ENCODE data around the gene TSEN2.
"Not testable (repeated sequence)": the region's sequence is repeated elsewhere in the genome, so short reads cannot be mapped to it uniquely, and the experiment has no call there.

Gene TSEN2

GRCh38 chr3:12447075-12447474, 37.2 kb upstream of the TSEN2 start:
- TF ChIP-seq CTCF (IDR thresholded peaks at IDR 0.05; ENCODE audit: insufficient read depth, missing control alignments): no peak
- DNase-seq (ENCODE audit: insufficient read length, low spot score) (no peak), FAIRE-seq (no peak)

- FAIRE-seq; DNase-seq (ENCODE audit: insufficient read length, low spot score): not testable (repeated sequence)
These were observed 35.7 kb upstream of the TSEN2 start for GRCh38 chr3:12448404-12449202.

GRCh38 chr3:12449889-12450682, 34.2 kb upstream of the TSEN2 start:
- DNase-seq (ENCODE audit: insufficient read length, low spot score): no peak
- no peak for FAIRE-seq
- no peak for TF ChIP-seq CTCF (IDR thresholded peaks at IDR 0.05; ENCODE audit: insufficient read depth, missing control alignments)

GRCh38 chr3:12451481-12451880, 32.8 kb upstream of the TSEN2 start:
- DNase-seq (ENCODE audit: insufficient read length, low spot score) (no peak), FAIRE-seq (no peak)

GRCh38 chr3:12451960-12452359, 32.3 kb upstream of the TSEN2 start:
- TF ChIP-seq CTCF (IDR thresholded peaks at IDR 0.05; ENCODE audit: insufficient read depth, missing control alignments): no peak
- FAIRE-seq: no peak
- no peak for DNase-seq (ENCODE audit: insufficient read length, low spot score)

More at GRCh38 chr3:12451481-12451880, 32.8 kb upstream of the TSEN2 start:
- TF ChIP-seq CTCF (IDR thresholded peaks at IDR 0.05; ENCODE audit: insufficient read depth, missing control alignments): no peak

GRCh38 chr3:12452361-12453330, 31.6 kb upstream of the TSEN2 start:
- DNase-seq (ENCODE audit: insufficient read length, low spot score) (no peak), FAIRE-seq (no peak)
- TF ChIP-seq CTCF (IDR thresholded peaks at IDR 0.05; ENCODE audit: insufficient read depth, missing control alignments): no peak
